ENCODE data around the gene SERPINE1.

SERPINE1 gene

GRCh38 chr7:101159696-101160674, 33.1 kb downstream of the SERPINE1 start (continued):
- TF ChIP-seq ZNF280D (tag by site-specific recombination; IDR thresholded peaks at IDR 0.05) (no peak), GLIS1 (tag by site-specific recombination; IDR thresholded peaks at IDR 0.05) (peak; percentile 95), ZNF23 (tag by site-specific recombination; IDR thresholded peaks at IDR 0.05; ENCODE audit: borderline replicate concordance) (no peak), ZNF292 (tag by site-specific recombination; IDR thresholded peaks at IDR 0.05; ENCODE audit: borderline replicate concordance, low read depth) (no peak), OSR2 (tag by site-specific recombination; IDR thresholded peaks at IDR 0.05) (no peak), ZNF776 (tag by site-specific recombination; IDR thresholded peaks at IDR 0.05; ENCODE audit: borderline replicate concordance) (0 out of 2 replicates have a peak, but pooled peaks have one; percentile 26), ZBTB7A (tag by site-specific recombination; IDR thresholded peaks at IDR 0.05; ENCODE audit: low read depth) (no peak), OVOL3 (tag by site-specific recombination; IDR thresholded peaks at IDR 0.05) (no peak), ZNF76 (tag by site-specific recombination; IDR thresholded peaks at IDR 0.05; ENCODE audit: borderline replicate concordance, low read depth) (no peak), ZNF133 (tag by site-specific recombination; IDR thresholded peaks at IDR 0.05) (no peak), SP2 (tag by site-specific recombination; IDR thresholded peaks at IDR 0.05) (no peak), ZBTB1 (tag by site-specific recombination; IDR thresholded peaks at IDR 0.05) (no peak), ZNF223 (tag by site-specific recombination; IDR thresholded peaks at IDR 0.05) (peak; percentile 13; the same call in 1 of the 2 replicates), KLF17 (tag by site-specific recombination; IDR thresholded peaks at IDR 0.05) (peak; percentile 96), ZNF398 (tag by site-specific recombination; IDR thresholded peaks at IDR 0.05) (peak; percentile 95), ZXDB (tag by site-specific recombination; IDR thresholded peaks at IDR 0.05) (no peak), ZNF280C (tag by site-specific recombination; IDR thresholded peaks at IDR 0.05) (no peak), ZSCAN23 (tag by site-specific recombination; IDR thresholded peaks at IDR 0.05) (no peak), RBAK (tag by site-specific recombination; IDR thresholded peaks at IDR 0.05) (peak; percentile 43; the same call in 1 of the 2 replicates), PRDM10 (tag by site-specific recombination; IDR thresholded peaks at IDR 0.05) (peak; percentile 75), ZSCAN16 (tag by site-specific recombination; IDR thresholded peaks at IDR 0.05) (no peak), ZNF544 (tag by site-specific recombination; IDR thresholded peaks at IDR 0.05) (no peak), ZNF311 (tag by site-specific recombination; IDR thresholded peaks at IDR 0.05; ENCODE audit: borderline replicate concordance) (no peak), ZNF548 (tag by site-specific recombination; IDR thresholded peaks at IDR 0.05) (no peak)

All from HEK293 (cell line).